GM23338 (cell line): ENCODE measurements around the gene ATP6V1G3.

Experiments
- CTCF ChIP-seq, 2 experiments: fragments of 200-600 bp in 1 of 2; sonication (generic) in 1 of 2; conservative IDR thresholded peaks; 2 replicates each; pipeline versions ENCODE4 v1.5.1 to v1.6.1; 2016 to 2017; ENCODE audit warnings: antibody characterized with exemption in 2 of 2, low read depth in 2 of 2, mild to moderate bottlenecking in 2 of 2, moderate library complexity in 1 of 2
- EZH2 ChIP-seq: fragments of 200-600 bp; sonication (generic); IDR thresholded peaks from one replicate; pipeline ENCODE4 v1.8.0; 2017; ENCODE audit warnings: antibody characterized with exemption, mild to moderate bottlenecking, low read depth; ENCODE audit not compliant: unreplicated experiment
- EZH2phosphoT487 ChIP-seq: fragments of 200-600 bp; sonication (generic); IDR thresholded peaks from one replicate; pipeline ENCODE4 v1.8.1; 2018; ENCODE audit warnings: antibody characterized with exemption; ENCODE audit not compliant: unreplicated experiment
- POLR2AphosphoS5 ChIP-seq: IDR thresholded peaks from 2 replicates; pipeline ENCODE4 v1.6.1; 2016; ENCODE audit warnings: antibody characterized with exemption, low read depth
- REST ChIP-seq: IDR thresholded peaks from one replicate; pipeline ENCODE4 v1.6.1; 2018; ENCODE audit warnings: antibody characterized with exemption; ENCODE audit not compliant: unreplicated experiment
- ZNF331 ChIP-seq: fragments of 250-450 bp; sonication (Bioruptor Pico); IDR thresholded peaks from 2 replicates; pipeline ENCODE4 v1.5.0; 2020; ENCODE audit warnings: low read depth, mild to moderate bottlenecking, moderate library complexity

- TF ChIP-seq CTCF (conservative IDR thresholded peaks at IDR 0.05; ENCODE audit: low read depth in 2 of 2), result no peak
- TF ChIP-seq REST, result no peak
- no peak for TF ChIP-seq EZH2phosphoT487
- TF ChIP-seq EZH2, result no peak
- TF ChIP-seq POLR2AphosphoS5, result no peak
- no peak for TF ChIP-seq ZNF331 (CRISPR knock-in tag)
These were observed 33.8 kb upstream of the ATP6V1G3 start for GRCh38 chr1:198574325-198574724.
